Pons (tissue), 1 donor: Measurements from ENCODE around the gene HOXA3.

ENCODE experiments used
- DNase-seq: peaks from one replicate; pipeline ENCODE4 v3.0.0-alpha.2; 2016; ENCODE audit warnings: low spot score

The HOXA3 gene

GRCh38 chr7:27128776-27129728, 23.3 kb downstream of the HOXA3 start:
- no peak for DNase-seq

GRCh38 chr7:27128034-27128433, 24.3 kb downstream of the HOXA3 start:
- DNase-seq = no peak

GRCh38 chr7:27126596-27127327, 25.6 kb downstream of the HOXA3 start:
- DNase-seq = no peak

GRCh38 chr7:27125986-27126394, 26.4 kb downstream of the HOXA3 start:
- no peak for DNase-seq

- no peak for DNase-seq
Measured at GRCh38 chr7:27124902-27125689, 27.3 kb downstream of the HOXA3 start.

- no peak for DNase-seq
Measured at GRCh38 chr7:27124096-27124901, 28.1 kb downstream of the HOXA3 start.

- DNase-seq = no peak
Measured at GRCh38 chr7:27123477-27124053, 28.8 kb downstream of the HOXA3 start.

GRCh38 chr7:27123007-27123476, 29.3 kb downstream of the HOXA3 start:
- no peak for DNase-seq

- DNase-seq = no peak
Measured at GRCh38 chr7:27122077-27122910, 30.1 kb downstream of the HOXA3 start.

GRCh38 chr7:27121684-27122076, 30.7 kb downstream of the HOXA3 start:
- no peak for DNase-seq

GRCh38 chr7:27119412-27119911, 32.9 kb downstream of the HOXA3 start:
- DNase-seq = no peak

GRCh38 chr7:27118580-27118979, 33.8 kb downstream of the HOXA3 start:
- DNase-seq = no peak

GRCh38 chr7:27117887-27118491, 34.4 kb downstream of the HOXA3 start:
- DNase-seq = no peak

- no peak for DNase-seq
Measured at GRCh38 chr7:27116962-27117886, 35.2 kb downstream of the HOXA3 start.

- DNase-seq = no peak
Measured at GRCh38 chr7:27116031-27116961, 36.1 kb downstream of the HOXA3 start.

- no peak for DNase-seq
Measured at GRCh38 chr7:27115221-27116026, 37.0 kb downstream of the HOXA3 start.
